ENCODE results near the gene EXT2. TPM values are rescaled to one million over a fixed set of nuclear protein-coding genes. Genes with fewer than 3 reads are reported as not detected.

The EXT2 gene
- total RNA-seq, 1 donor, result 174 TPM

DNA sequence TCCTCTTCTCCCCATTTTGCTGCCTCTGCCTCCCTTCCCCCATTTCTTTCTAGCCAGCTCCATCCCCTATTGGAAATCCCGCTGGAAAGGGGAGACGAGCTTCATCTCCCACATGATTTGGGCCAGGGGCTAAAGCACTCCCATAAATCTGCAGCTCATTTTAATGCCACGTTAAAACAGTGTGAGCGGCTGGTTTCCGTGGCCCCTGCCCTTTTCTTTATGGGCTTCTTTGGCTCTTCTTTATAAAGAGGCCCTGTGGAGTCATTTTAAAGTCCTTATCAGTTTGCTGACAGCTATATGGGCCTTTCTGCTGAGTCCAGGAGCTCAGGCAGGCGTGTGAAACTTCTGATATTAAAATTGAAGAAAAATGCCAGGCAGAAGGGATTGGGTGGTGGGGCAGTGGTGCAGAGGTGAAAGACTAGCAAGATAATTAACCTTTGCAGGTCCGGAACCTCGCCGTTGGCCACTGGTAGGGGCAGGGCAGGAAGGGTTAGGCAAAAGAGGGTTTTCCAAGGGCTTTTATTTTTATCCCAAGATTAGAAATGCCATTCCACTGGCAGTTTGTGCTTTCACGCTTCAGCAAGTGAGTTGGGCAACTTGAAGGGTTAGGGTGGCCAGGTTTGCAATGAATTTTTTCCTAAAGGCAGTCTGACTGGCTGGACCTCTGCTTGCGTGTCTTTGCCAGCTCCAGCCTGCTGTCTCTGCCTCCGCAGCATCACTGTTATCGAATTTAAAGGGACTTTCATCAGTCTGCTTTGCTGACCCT, 44.3 kb downstream of the EXT2 start:
- Histone ChIP-seq H3K36me3 (ENCODE audit: insufficient read depth, low read length) (no peaks in the 10 kb centered on the region), H4K20me1 (ENCODE audit: insufficient read depth, low read length) (peaks cover 14% of the 10 kb centered on the region), H2AFZ (ENCODE audit: low read length) (no peak overlapping the region), H3K4me1 (ENCODE audit: insufficient read depth, low read length) (peaks cover 32% of the 10 kb centered on the region), H3K4me2 (ENCODE audit: insufficient read depth, low read length) (no peak overlapping the region), H3K27me3 (ENCODE audit: insufficient read depth, low read length) (no peaks in the 10 kb centered on the region), H3K79me2 (ENCODE audit: insufficient read depth, low read length) (no peaks in the 10 kb centered on the region), H3K4me3 (ENCODE audit: insufficient read depth, low read length) (no peak overlapping the region), H3K27ac (ENCODE audit: low read depth, low read length) (no peak overlapping the region), H3K9me3 (ENCODE audit: low read depth, low read length) (no peaks in the 10 kb centered on the region)
- no peak for TF ChIP-seq CTCF (IDR thresholded peaks at IDR 0.05; ENCODE audit: extremely low read depth, low read depth, low read length)
- no peak for DNase-seq (ENCODE audit: insufficient read length, low spot score, missing footprints)

DNA sequence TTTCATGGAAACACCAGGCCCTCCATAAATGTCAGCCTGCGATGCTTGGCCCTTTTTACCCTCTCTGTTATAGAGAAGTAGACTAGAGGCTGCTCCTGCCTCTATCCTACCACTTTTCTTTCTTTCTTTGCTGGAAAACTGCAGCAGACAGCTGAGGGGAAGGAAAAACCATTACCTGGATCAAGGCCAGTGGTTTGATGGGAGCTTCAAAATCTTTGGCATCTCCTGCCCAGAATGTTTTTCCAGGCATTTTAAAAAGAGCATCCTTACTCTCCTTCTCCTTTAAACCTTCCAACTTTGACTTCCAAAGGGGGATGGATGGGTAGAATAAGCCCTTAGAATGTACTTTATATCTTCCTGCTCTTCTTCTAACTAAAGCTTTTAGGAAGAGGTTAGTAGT, 44.9 kb downstream of the EXT2 start:
- Histone ChIP-seq H2AFZ (ENCODE audit: low read length) (no peak overlapping the region), H3K27ac (ENCODE audit: low read depth, low read length) (no peak overlapping the region), H4K20me1 (ENCODE audit: insufficient read depth, low read length) (peaks cover 16% of the 10 kb centered on the region), H3K79me2 (ENCODE audit: insufficient read depth, low read length) (no peaks in the 10 kb centered on the region), H3K4me1 (ENCODE audit: insufficient read depth, low read length) (peaks cover 38% of the 10 kb centered on the region), H3K36me3 (ENCODE audit: insufficient read depth, low read length) (no peaks in the 10 kb centered on the region), H3K9me3 (ENCODE audit: low read depth, low read length) (no peaks in the 10 kb centered on the region), H3K4me2 (ENCODE audit: insufficient read depth, low read length) (no peak overlapping the region), H3K4me3 (ENCODE audit: insufficient read depth, low read length) (no peak overlapping the region), H3K27me3 (ENCODE audit: insufficient read depth, low read length) (no peaks in the 10 kb centered on the region)
- TF ChIP-seq CTCF (IDR thresholded peaks at IDR 0.05; ENCODE audit: extremely low read depth, low read depth, low read length), result no peak
- DNase-seq (ENCODE audit: insufficient read length, low spot score, missing footprints), result no peak

GRCh38 chr11:44140805-44141204, 45.3 kb downstream of the EXT2 start:
- Histone ChIP-seq H3K4me2 (ENCODE audit: insufficient read depth, low read length) (no peak overlapping the region), H4K20me1 (ENCODE audit: insufficient read depth, low read length) (peaks cover 16% of the 10 kb centered on the region)

More at GRCh38 chr11:44140805-44141204, 45.3 kb downstream of the EXT2 start:
- TF ChIP-seq CTCF (IDR thresholded peaks at IDR 0.05; ENCODE audit: extremely low read depth, low read depth, low read length), result no peak
- no peaks in the 10 kb centered on the region for H3K36me3 ChIP-seq (ENCODE audit: insufficient read depth, low read length)
- no peak overlapping the region for H3K4me3 ChIP-seq (ENCODE audit: insufficient read depth, low read length)
- H3K27me3 ChIP-seq (ENCODE audit: insufficient read depth, low read length), result no peaks in the 10 kb centered on the region
- H3K27ac ChIP-seq (ENCODE audit: low read depth, low read length), result no peak overlapping the region
- no peaks in the 10 kb centered on the region for H3K79me2 ChIP-seq (ENCODE audit: insufficient read depth, low read length)
- no peaks in the 10 kb centered on the region for H3K9me3 ChIP-seq (ENCODE audit: low read depth, low read length)
- peak; percentile 75 for DNase-seq (ENCODE audit: insufficient read length, low spot score, missing footprints)
- H3K4me1 ChIP-seq (ENCODE audit: insufficient read depth, low read length), result peaks cover 38% of the 10 kb centered on the region
- no peak overlapping the region for H2AFZ ChIP-seq (ENCODE audit: low read length)
